HG02610 (cell line): Measurements from ENCODE around the gene POLD1.
"Not testable (repeated sequence)": the region's sequence is repeated elsewhere in the genome, so short reads cannot be mapped to it uniquely, and the experiment has no call there.

Experiments
- ATAC-seq: cut with Tn5 transposase; IDR thresholded peaks from one replicate; pipeline ENCODE4 v1.9.1; 2021; ENCODE audit warnings: mild to moderate bottlenecking, moderate library complexity; ENCODE audit not compliant: unreplicated experiment

Gene POLD1

DNA sequence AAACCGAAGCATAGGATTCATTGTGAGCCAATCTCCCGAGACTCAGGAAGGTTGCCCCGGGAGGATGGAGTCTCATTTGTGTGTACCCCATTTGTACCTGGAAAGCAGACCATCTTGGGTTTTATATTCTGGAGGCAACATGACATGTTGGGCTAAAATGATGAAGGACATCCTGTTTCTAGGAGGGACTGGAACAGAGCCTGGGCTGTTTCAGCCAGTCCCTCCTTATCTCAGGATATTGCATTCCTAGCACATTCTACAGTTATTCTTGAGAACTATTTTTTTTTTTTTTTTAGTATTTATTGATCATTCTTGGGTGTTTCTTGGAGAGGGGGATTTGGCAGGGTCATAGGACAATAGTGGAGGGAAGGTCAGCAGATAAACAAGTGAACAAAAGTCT lies 6.1 kb downstream of the POLD1 start:
- not testable (repeated sequence) for ATAC-seq

DNA sequence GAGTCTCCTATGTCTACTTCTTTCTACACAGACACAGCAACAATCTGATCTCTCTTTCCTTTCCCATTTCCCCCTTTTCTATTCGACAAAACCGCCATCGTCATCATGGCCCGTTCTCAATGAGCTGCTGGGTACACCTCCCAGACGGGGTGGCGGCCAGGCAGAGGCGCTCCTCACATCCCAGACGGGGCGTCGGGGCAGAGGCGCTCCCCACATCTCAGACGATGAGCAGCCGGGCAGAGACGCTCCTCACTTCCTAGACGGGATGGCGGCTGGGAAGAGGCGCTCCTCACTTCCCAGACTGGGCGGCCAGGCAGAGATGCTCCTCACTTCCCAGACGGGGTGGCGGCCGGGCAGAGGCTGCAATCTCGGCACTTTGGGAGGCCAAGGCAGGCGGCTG lies 6.8 kb downstream of the POLD1 start:
- ATAC-seq = not testable (repeated sequence)

DNA sequence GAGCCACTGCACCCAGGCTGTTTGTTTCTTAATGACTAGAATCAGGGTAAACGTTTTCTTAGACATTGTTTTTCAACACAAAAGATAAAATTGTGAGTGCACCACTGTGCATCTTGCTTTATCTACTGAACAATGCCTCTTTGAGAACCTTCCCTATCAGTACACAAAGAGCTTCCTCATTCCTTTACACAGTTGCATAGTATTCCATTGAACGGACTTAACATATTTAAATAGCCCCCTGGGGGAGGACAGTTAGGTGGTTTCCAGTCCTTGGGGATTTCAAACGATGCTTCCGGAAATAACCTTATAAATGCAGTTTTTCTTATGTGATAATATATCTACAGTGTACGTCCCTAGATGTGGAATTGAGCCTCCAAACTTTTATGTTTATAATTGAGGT lies 8.6 kb downstream of the POLD1 start:
- no peak for ATAC-seq

DNA sequence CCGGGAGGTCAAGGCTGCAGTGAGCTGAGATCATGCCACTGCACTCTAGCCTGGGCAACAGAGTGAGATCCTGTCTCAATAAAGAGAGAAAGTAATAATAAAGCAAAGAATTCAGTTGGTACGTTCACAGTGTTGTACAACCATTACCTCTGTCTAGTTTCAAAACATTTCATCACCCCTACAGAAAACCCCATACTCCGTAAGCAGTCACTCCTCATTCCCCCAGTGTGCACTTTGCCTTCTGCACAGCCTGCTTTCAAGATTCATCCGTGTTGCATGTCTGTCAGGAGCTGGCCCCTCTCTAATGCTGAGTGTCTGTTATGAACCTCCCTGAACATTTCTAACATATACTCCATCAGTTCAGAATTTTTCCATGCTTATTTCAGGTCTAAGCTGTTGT lies 9.4 kb downstream of the POLD1 start:
- ATAC-seq = no peak

DNA sequence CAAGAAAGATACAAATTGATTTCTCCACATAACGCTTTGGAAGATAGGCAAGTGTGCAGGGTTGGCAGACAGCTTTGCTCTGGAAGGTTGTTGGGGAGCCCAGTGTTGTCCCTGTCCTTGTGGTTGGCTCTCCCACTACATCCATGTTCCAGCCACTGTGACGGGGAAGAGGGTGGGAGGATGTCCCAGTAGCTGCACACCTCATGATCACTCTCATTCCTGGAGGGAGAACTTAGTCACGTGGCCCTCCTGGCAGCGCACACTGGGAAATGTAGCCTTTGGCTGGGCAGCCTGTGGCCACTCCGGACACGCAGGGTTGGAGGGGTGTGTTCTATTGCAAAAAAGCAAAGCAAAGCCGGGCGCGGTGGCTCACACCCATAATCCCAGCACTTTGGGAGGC lies 9.9 kb downstream of the POLD1 start:
- ATAC-seq = no peak

GRCh38 chr19:50398675-50399367 lies 14.7 kb downstream of the POLD1 start:
- ATAC-seq = no peak

DNA sequence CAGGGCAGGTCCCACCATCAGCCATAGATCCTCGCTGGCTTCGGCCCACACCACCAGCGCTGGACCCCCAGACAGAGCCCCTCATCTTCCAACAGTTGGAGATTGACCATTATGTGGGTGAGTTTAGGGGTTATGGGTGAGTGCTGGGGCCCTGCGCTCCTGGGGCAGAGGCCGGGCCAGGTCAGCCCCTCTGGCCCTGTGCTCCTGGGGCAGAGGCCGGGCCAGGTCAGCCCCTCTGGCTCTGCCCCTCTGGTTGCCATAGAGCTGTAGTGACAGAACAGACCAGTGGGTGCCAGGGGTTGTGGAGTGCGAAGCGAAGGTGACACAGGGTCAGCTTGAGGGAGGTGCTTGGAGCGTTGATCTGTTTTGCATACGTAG lies 15.2 kb downstream of the POLD1 start:
- ATAC-seq = no peak

- ATAC-seq = no peak
Measured at GRCh38 chr19:50401605-50402450, 17.7 kb downstream of the POLD1 start.

GRCh38 chr19:50402544-50403301 lies 18.6 kb downstream of the POLD1 start:
- no peak for ATAC-seq

- no peak for ATAC-seq
Measured at GRCh38 chr19:50406156-50406820, 22.1 kb downstream of the POLD1 start.

DNA sequence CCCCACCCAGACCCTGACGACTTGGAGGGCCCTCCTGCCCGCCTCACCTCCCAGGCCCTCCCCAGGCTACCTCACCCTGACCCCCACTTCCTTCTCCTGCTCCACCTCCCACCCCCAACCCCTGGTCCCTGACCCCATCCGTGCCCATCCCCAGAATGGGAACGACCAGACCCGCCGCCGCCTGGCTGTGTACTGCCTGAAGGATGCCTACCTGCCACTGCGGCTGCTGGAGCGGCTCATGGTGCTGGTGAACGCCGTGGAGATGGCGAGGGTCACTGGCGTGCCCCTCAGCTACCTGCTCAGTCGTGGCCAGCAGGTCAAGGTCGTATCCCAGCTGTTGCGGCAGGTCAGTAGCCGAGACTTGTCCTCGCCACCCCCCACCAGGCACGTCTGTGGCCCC lies 22.7 kb downstream of the POLD1 start:
- no peak for ATAC-seq

GRCh38 chr19:50409347-50409746 lies 25.2 kb downstream of the POLD1 start:
- no peak for ATAC-seq

GRCh38 chr19:50410109-50410508 lies 26.0 kb downstream of the POLD1 start:
- ATAC-seq = no peak

GRCh38 chr19:50412419-50412818 lies 28.3 kb downstream of the POLD1 start:
- ATAC-seq = no peak

- no peak for ATAC-seq
Measured at GRCh38 chr19:50413096-50413495, 28.9 kb downstream of the POLD1 start.

GRCh38 chr19:50413531-50413930 lies 29.4 kb downstream of the POLD1 start:
- ATAC-seq = no peak

- no peak for ATAC-seq
Measured at GRCh38 chr19:50414864-50415660, 30.9 kb downstream of the POLD1 start.

GRCh38 chr19:50415661-50416033 lies 31.5 kb downstream of the POLD1 start:
- peak; percentile 31 for ATAC-seq

- no peak for ATAC-seq
Measured at GRCh38 chr19:50416034-50416977, 32.2 kb downstream of the POLD1 start.
